Vagina (tissue), 2 donors: ENCODE results near the gene VMP1.

Experiments
- POLR2A ChIP-seq, 2 donors: fragments of 450-650 bp; IDR thresholded peaks; one replicate each; pipeline ENCODE4 v1.6.1; 2017; ENCODE audit warnings: antibody characterized with exemption in 2 of 2, mild to moderate bottlenecking in 2 of 2, moderate library complexity in 2 of 2
- POLR2AphosphoS5 ChIP-seq, 2 donors: sonication (generic); formaldehyde crosslinking; IDR thresholded peaks; one replicate each; pipeline ENCODE4 v1.9.0; 2017; ENCODE audit warnings: antibody characterized with exemption in 2 of 2, mild to moderate bottlenecking in 2 of 2, low read depth in 1 of 2; ENCODE audit not compliant: insufficient read depth in 1 of 2
- TF ChIP-seq, protein P1 (sequence below), 3 experiments: fragments of 450-650 bp in 2 of 3; fragments of 200-600 bp in 1 of 3; sonication (generic) in 1 of 3; IDR thresholded peaks; one replicate each; pipeline ENCODE4 v1.5.1; 2017 to 2019; ENCODE audit warnings: antibody characterized with exemption in 3 of 3, mild to moderate bottlenecking in 2 of 3, moderate library complexity in 2 of 3

DNA sequence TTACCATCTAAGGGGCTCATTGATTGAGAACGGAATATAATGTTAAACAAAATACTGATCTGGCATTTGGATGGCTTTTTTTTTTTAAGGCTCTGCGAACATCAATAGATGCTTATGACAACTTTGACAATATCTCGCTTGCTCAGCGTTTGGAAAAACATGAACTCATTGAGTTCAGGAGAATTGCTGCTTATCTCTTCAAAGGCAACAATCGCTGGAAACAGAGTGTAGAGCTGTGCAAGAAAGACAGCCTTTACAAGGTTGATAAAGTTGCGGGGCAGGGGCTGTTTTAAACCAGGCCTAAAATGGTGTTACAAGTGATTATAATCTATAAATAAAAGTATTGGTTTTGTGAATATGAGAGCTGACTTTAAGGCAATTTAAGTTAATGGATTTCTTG, 22.5 kb upstream of the VMP1 start:
- TF ChIP-seq, protein P1, sequence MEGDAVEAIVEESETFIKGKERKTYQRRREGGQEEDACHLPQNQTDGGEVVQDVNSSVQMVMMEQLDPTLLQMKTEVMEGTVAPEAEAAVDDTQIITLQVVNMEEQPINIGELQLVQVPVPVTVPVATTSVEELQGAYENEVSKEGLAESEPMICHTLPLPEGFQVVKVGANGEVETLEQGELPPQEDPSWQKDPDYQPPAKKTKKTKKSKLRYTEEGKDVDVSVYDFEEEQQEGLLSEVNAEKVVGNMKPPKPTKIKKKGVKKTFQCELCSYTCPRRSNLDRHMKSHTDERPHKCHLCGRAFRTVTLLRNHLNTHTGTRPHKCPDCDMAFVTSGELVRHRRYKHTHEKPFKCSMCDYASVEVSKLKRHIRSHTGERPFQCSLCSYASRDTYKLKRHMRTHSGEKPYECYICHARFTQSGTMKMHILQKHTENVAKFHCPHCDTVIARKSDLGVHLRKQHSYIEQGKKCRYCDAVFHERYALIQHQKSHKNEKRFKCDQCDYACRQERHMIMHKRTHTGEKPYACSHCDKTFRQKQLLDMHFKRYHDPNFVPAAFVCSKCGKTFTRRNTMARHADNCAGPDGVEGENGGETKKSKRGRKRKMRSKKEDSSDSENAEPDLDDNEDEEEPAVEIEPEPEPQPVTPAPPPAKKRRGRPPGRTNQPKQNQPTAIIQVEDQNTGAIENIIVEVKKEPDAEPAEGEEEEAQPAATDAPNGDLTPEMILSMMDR (IDR thresholded peaks at IDR 0.05): no peak
- TF ChIP-seq POLR2A (IDR thresholded peaks at IDR 0.05) (no peak), POLR2AphosphoS5 (IDR thresholded peaks at IDR 0.05; ENCODE audit: insufficient read depth in 1 of 2, low read depth in 1 of 2) (no peak)
